GM21619 (cell line): ENCODE results near the gene UCKL1.
A peak's percentile ranks its signal among the peaks of the same experiment; 100 is the strongest.
"Not testable (repeated sequence)": the region's sequence is repeated elsewhere in the genome, so short reads cannot be mapped to it uniquely, and the experiment has no call there.

Experiments
- ATAC-seq: cut with Tn5 transposase; IDR thresholded peaks from one replicate; pipeline ENCODE4 v1.9.1; 2021; ENCODE audit not compliant: unreplicated experiment

The UCKL1 gene

GRCh38 chr20:63924241-63924640 lies 32.0 kb downstream of the UCKL1 start:
- no peak for ATAC-seq

GRCh38 chr20:63923651-63924050 lies 32.6 kb downstream of the UCKL1 start:
- ATAC-seq, result no peak

- no peak for ATAC-seq
Observed at GRCh38 chr20:63920226-63920625, 36.0 kb downstream of the UCKL1 start.

GRCh38 chr20:63919130-63919529 lies 37.1 kb downstream of the UCKL1 start:
- ATAC-seq, result no peak

GRCh38 chr20:63917811-63918210 lies 38.4 kb downstream of the UCKL1 start:
- ATAC-seq, result no peak

GRCh38 chr20:63916371-63916939 lies 39.8 kb downstream of the UCKL1 start:
- not testable (repeated sequence) for ATAC-seq

GRCh38 chr20:63915471-63915870 lies 40.7 kb downstream of the UCKL1 start:
- ATAC-seq, result no peak

GRCh38 chr20:63913768-63914167 lies 42.4 kb downstream of the UCKL1 start:
- ATAC-seq, result no peak

GRCh38 chr20:63911176-63911575 lies 45.0 kb downstream of the UCKL1 start:
- ATAC-seq, result no peak

GRCh38 chr20:63908008-63908682 lies 48.1 kb downstream of the UCKL1 start:
- ATAC-seq, result no peak

- ATAC-seq, result no peak
Observed at GRCh38 chr20:63903796-63904561, 52.2 kb downstream of the UCKL1 start.

GRCh38 chr20:63900413-63900812 lies 55.8 kb downstream of the UCKL1 start:
- ATAC-seq, result no peak

- no peak for ATAC-seq
Observed at GRCh38 chr20:63898882-63899558, 57.2 kb downstream of the UCKL1 start.

- ATAC-seq, result no peak
Observed at GRCh38 chr20:63897978-63898561, 58.1 kb downstream of the UCKL1 start.

GRCh38 chr20:63896264-63897105 lies 59.7 kb downstream of the UCKL1 start:
- ATAC-seq, result peak; percentile 41

GRCh38 chr20:63895952-63896263 lies 60.3 kb downstream of the UCKL1 start:
- peak; percentile 3 for ATAC-seq

- peak; percentile 2 for ATAC-seq
Observed at GRCh38 chr20:63895202-63895951, 60.8 kb downstream of the UCKL1 start.

- peak; percentile 68 for ATAC-seq
Observed at GRCh38 chr20:63894358-63895201, 61.6 kb downstream of the UCKL1 start, which contains the start of gene DNAJC5. DNAJC5 (plus strand) TSS chr20:63895126; CDS start chr20:63928346, 33,220 bp downstream.

- no peak for ATAC-seq
Observed at GRCh38 chr20:63893999-63894357, 62.2 kb downstream of the UCKL1 start.
